ENCODE results near the gene PRKG1. TPM values are rescaled to one million over a fixed set of nuclear protein-coding genes. Genes with fewer than 3 reads are reported as not detected.

Gene PRKG1
- polyA plus RNA-seq, 1 donor (not counting 4 experiments of a cell fraction or from before 2014, with no cell fraction given): 0.24 TPM

DNA sequence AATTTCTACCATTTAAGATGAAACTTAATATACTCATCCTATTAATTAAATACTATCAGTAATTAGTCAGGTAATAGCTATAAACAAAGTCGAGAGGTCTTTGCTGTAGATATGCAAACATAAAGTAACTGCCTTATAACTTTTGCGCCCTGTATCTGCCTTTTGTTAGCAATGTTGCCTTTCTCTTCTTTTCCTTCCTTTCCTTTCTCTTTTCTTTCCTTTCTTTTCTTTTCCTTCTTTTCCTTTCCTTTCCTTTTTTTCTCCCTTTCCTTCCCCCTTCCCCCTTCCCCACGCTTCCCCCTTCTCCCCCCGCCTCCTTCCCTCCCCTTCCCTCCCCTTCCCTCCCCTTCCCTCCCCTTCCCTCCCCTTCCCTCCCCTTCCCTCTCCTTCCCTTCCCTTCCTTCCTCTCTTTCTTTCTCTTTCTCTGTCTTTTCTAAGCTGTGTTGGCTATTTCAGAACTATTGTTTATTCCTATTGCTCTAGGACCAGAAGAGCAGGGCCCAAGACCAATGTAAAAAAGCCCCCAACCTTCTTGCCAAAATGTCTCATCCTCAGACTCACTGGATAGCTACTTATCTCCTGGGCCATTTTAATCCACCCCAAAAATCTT lies 1174.5 kb downstream of the PRKG1 start:
- H3K36me3 ChIP-seq (ENCODE audit: control insufficient read depth in 2 of 2, extremely low read depth in 1 of 2, insufficient read depth in 2 of 2, low read length in 2 of 2): no peaks in the 10 kb centered on the region
- peaks cover 6% of the 10 kb centered on the region for H3K4me1 ChIP-seq (ENCODE audit: control insufficient read depth, extremely low read depth, insufficient read depth, low read length)
- H3K4me3 ChIP-seq (ENCODE audit: control insufficient read depth in 2 of 3, extremely low read depth in 1 of 3, insufficient read depth in 2 of 3, low read depth in 1 of 3, low read length in 3 of 3): no peak overlapping the region
- H4K20me1 ChIP-seq (ENCODE audit: control insufficient read depth, extremely low read depth, insufficient read depth, low read length): no peaks in the 10 kb centered on the region
- FAIRE-seq (no peak), DNase-seq (ENCODE audit: low read depth, low spot score) (no peak)
- H3K27me3 ChIP-seq (ENCODE audit: control insufficient read depth, extremely low read depth, insufficient read depth, low read length): no peaks in the 10 kb centered on the region
- no peaks in the 10 kb centered on the region for H3K79me2 ChIP-seq (ENCODE audit: control insufficient read depth, insufficient read depth, low read length)
- TF ChIP-seq CTCF (optimal IDR thresholded peaks at IDR 0.05 in 1 of 3, IDR thresholded peaks at IDR 0.05 in 1 of 3, conservative IDR thresholded peaks at IDR 0.05 in 1 of 3; ENCODE audit: extremely low read depth in 1 of 3, insufficient read depth in 2 of 3, low read length in 3 of 3) (no peak), EZH2 (IDR thresholded peaks at IDR 0.05; ENCODE audit: low read length) (no peak)
- no peak overlapping the region for H3K9ac ChIP-seq (ENCODE audit: control insufficient read depth, extremely low read depth, insufficient read depth, low read length)
- H3K4me2 ChIP-seq (ENCODE audit: control insufficient read depth, extremely low read depth, insufficient read depth, low read depth, low read length): no peak overlapping the region
- H2AFZ ChIP-seq (ENCODE audit: control insufficient read depth, low read length): no peak overlapping the region
- H3K9me1 ChIP-seq (ENCODE audit: control insufficient read depth, extremely low read depth, insufficient read depth, low read length): no peaks in the 10 kb centered on the region
- dilution Hi-C loops (cut with MboI; ENCODE audit: extremely low pct_ligation_motif_present, low sequenced_read_pairs): no loop called here
- no peak overlapping the region for H3K27ac ChIP-seq (ENCODE audit: control insufficient read depth, insufficient read depth, low read length)
- no peaks in the 10 kb centered on the region for H3K9me3 ChIP-seq (ENCODE audit: control insufficient read depth, low read depth, low read length)

GRCh38 chr10:52249850-52250395 lies 1175.6 kb downstream of the PRKG1 start:
- Histone ChIP-seq H3K9ac (ENCODE audit: control insufficient read depth, extremely low read depth, insufficient read depth, low read length) (no peak overlapping the region), H3K27me3 (ENCODE audit: control insufficient read depth, extremely low read depth, insufficient read depth, low read length) (no peaks in the 10 kb centered on the region), H3K4me1 (ENCODE audit: control insufficient read depth, extremely low read depth, insufficient read depth, low read length) (peaks cover 6% of the 10 kb centered on the region), H3K27ac (ENCODE audit: control insufficient read depth, insufficient read depth, low read length) (no peak overlapping the region), H3K9me1 (ENCODE audit: control insufficient read depth, extremely low read depth, insufficient read depth, low read length) (no peaks in the 10 kb centered on the region), H3K4me2 (ENCODE audit: control insufficient read depth, extremely low read depth, insufficient read depth, low read depth, low read length) (no peak overlapping the region), H3K79me2 (ENCODE audit: control insufficient read depth, insufficient read depth, low read length) (no peaks in the 10 kb centered on the region), H3K36me3 (ENCODE audit: control insufficient read depth in 2 of 2, extremely low read depth in 1 of 2, insufficient read depth in 2 of 2, low read length in 2 of 2) (no peaks in the 10 kb centered on the region), H3K4me3 (ENCODE audit: control insufficient read depth in 2 of 3, extremely low read depth in 1 of 3, insufficient read depth in 2 of 3, low read depth in 1 of 3, low read length in 3 of 3) (no peak overlapping the region), H4K20me1 (ENCODE audit: control insufficient read depth, extremely low read depth, insufficient read depth, low read length) (no peaks in the 10 kb centered on the region), H3K9me3 (ENCODE audit: control insufficient read depth, low read depth, low read length) (no peaks in the 10 kb centered on the region), H2AFZ (ENCODE audit: control insufficient read depth, low read length) (no peak overlapping the region)
- DNase-seq (ENCODE audit: low read depth, low spot score) (no peak), FAIRE-seq (no peak)
- dilution Hi-C loops (cut with MboI; ENCODE audit: extremely low pct_ligation_motif_present, low sequenced_read_pairs): no loop called here
- TF ChIP-seq EZH2 (IDR thresholded peaks at IDR 0.05; ENCODE audit: low read length) (no peak), CTCF (optimal IDR thresholded peaks at IDR 0.05 in 1 of 3, IDR thresholded peaks at IDR 0.05 in 1 of 3, conservative IDR thresholded peaks at IDR 0.05 in 1 of 3; ENCODE audit: extremely low read depth in 1 of 3, insufficient read depth in 2 of 3, low read length in 3 of 3) (no peak)

Measured in keratinocyte (primary cell).